HG03039 (cell line): ENCODE data around the gene CEP112.
"Not testable (repeated sequence)": the region's sequence is repeated elsewhere in the genome, so short reads cannot be mapped to it uniquely, and the experiment has no call there.

Experiments used
- ATAC-seq: cut with Tn5 transposase; IDR thresholded peaks from one replicate; pipeline ENCODE4 v1.9.1; 2021; ENCODE audit warnings: mild to moderate bottlenecking, moderate library complexity; ENCODE audit not compliant: unreplicated experiment

CEP112 gene

GRCh38 chr17:65749479-65749878 lies 442.5 kb downstream of the CEP112 start:
- no peak for ATAC-seq

- no peak for ATAC-seq
Observed at GRCh38 chr17:65745241-65745640, 446.7 kb downstream of the CEP112 start.

GRCh38 chr17:65743308-65743655 lies 448.7 kb downstream of the CEP112 start:
- ATAC-seq = no peak

- ATAC-seq = no peak
Observed at GRCh38 chr17:65742403-65743307, 449.3 kb downstream of the CEP112 start.

GRCh38 chr17:65741710-65742109 lies 450.2 kb downstream of the CEP112 start:
- no peak for ATAC-seq

- no peak for ATAC-seq
Observed at GRCh38 chr17:65739034-65739433, 452.9 kb downstream of the CEP112 start.

GRCh38 chr17:65737451-65737850 lies 454.5 kb downstream of the CEP112 start:
- ATAC-seq = no peak

GRCh38 chr17:65733314-65733713 lies 458.6 kb downstream of the CEP112 start:
- no peak for ATAC-seq

GRCh38 chr17:65732667-65733066 lies 459.3 kb downstream of the CEP112 start:
- ATAC-seq = not testable (repeated sequence)

GRCh38 chr17:65730711-65731169 lies 461.2 kb downstream of the CEP112 start:
- ATAC-seq = no peak

- ATAC-seq = no peak
Observed at GRCh38 chr17:65729207-65729606, 462.7 kb downstream of the CEP112 start.

GRCh38 chr17:65727832-65728231 lies 464.1 kb downstream of the CEP112 start:
- no peak for ATAC-seq

- ATAC-seq = no peak
Observed at GRCh38 chr17:65727246-65727645, 464.7 kb downstream of the CEP112 start.

- ATAC-seq = no peak
Observed at GRCh38 chr17:65723431-65724151, 468.3 kb downstream of the CEP112 start.

- no peak for ATAC-seq
Observed at GRCh38 chr17:65718601-65719000, 473.3 kb downstream of the CEP112 start.

- no peak for ATAC-seq
Observed at GRCh38 chr17:65712383-65713267, 479.3 kb downstream of the CEP112 start.

- ATAC-seq = no peak
Observed at GRCh38 chr17:65711671-65712276, 480.2 kb downstream of the CEP112 start.

- no peak for ATAC-seq
Observed at GRCh38 chr17:65707780-65708179, 484.2 kb downstream of the CEP112 start.

- no peak for ATAC-seq
Observed at GRCh38 chr17:65704731-65705130, 487.2 kb downstream of the CEP112 start.

GRCh38 chr17:65703891-65704290 lies 488.0 kb downstream of the CEP112 start:
- no peak for ATAC-seq

GRCh38 chr17:65699459-65699858 lies 492.5 kb downstream of the CEP112 start:
- no peak for ATAC-seq
